IMR-90 (cell line): ENCODE results near the gene PEAK3. TPM values are rescaled to one million over a fixed set of nuclear protein-coding genes. Genes with fewer than 3 reads are reported as not detected.

Source experiments
- ATAC-seq: fragments of 200-7000 bp; cut with Tn5 transposase; 2 replicates; pipeline ENCODE4 v1.9.1; 2020; ENCODE audit warnings: low read depth, mild to moderate bottlenecking, moderate library complexity
- BruUV-seq: library from RNA; stranded (reverse); fragments of 400-500 nt; replicated peaks from 2 replicates; lab custom pipeline; 2021; lab: Mats Ljungman, UMichigan
- CTCF ChIA-PET: fragments of 300-600 bp; formaldehyde crosslinking; extraction: SDS; loops from one replicate; lab custom pipeline; 2021; ENCODE audit warnings: antibody characterized with exemption; lab: Yijun Ruan, JAX
- POLR2A ChIA-PET: fragments of 300-600 bp; sonication (Branson Sonifier 250); formaldehyde crosslinking; loops from one replicate; lab custom pipeline; 2022; ENCODE audit warnings: antibody characterized with exemption; ENCODE audit not compliant: unreplicated experiment; lab: Charles Lee
- DNase-seq: peaks from one replicate; pipeline ENCODE4 v3.0.0; 2013
- H2AFZ ChIP-seq: replicated peaks from 2 replicates; pipeline ENCODE3; 2013; ENCODE audit warnings: low read length, mild to moderate bottlenecking; ENCODE audit not compliant: poor library complexity
- H2AK5ac ChIP-seq: 2 replicates; pipeline ENCODE4 v1.6.1; 2013; ENCODE audit warnings: low read depth, low read length, inconsistent platforms
- H2AK9ac ChIP-seq: replicated peaks from 2 replicates; pipeline ENCODE3; 2013; ENCODE audit warnings: mild to moderate bottlenecking, low read depth, low read length, moderate library complexity; ENCODE audit not compliant: poor library complexity
- H2BK120ac ChIP-seq: 2 replicates; pipeline ENCODE4 v1.6.1; 2013; ENCODE audit warnings: low read depth, low read length, inconsistent platforms
- H2BK15ac ChIP-seq: 3 replicates; pipeline ENCODE4 v1.6.1; 2013; ENCODE audit warnings: low read depth, low read length, inconsistent platforms
- H2BK20ac ChIP-seq: 2 replicates; pipeline ENCODE4 v1.6.1; 2013; ENCODE audit warnings: low read depth, mild to moderate bottlenecking, inconsistent platforms, low read length, moderate library complexity
- H2BK5ac ChIP-seq: 2 replicates; pipeline ENCODE4 v1.6.1; 2013; ENCODE audit warnings: mild to moderate bottlenecking, low read depth, low read length, inconsistent platforms; ENCODE audit not compliant: poor library complexity, severe bottlenecking
- H3K14ac ChIP-seq: replicated peaks from 2 replicates; pipeline ENCODE4 v1.6.1; 2013; ENCODE audit warnings: low read depth, low read length, inconsistent platforms
- H3K18ac ChIP-seq: 2 replicates; pipeline ENCODE4 v1.6.1; 2013; ENCODE audit warnings: low read depth, low read length, control low read depth
- H3K23ac ChIP-seq: 2 replicates; pipeline ENCODE4 v1.6.1; 2013; ENCODE audit warnings: low read depth, low read length, inconsistent platforms
- H3K27ac ChIP-seq: 2 replicates; pipeline ENCODE4 v1.5.1; 2013; ENCODE audit warnings: mild to moderate bottlenecking, control low read depth, low read length; ENCODE audit not compliant: insufficient read depth
- H3K27me3 ChIP-seq: 2 replicates; pipeline ENCODE4 v1.6.1; 2013; ENCODE audit warnings: low read length; ENCODE audit not compliant: control insufficient read depth, insufficient read depth
- H3K36me3 ChIP-seq: 2 replicates; pipeline ENCODE4 v1.6.1; 2013; ENCODE audit warnings: low read length, mixed read lengths; ENCODE audit not compliant: control insufficient read depth, insufficient read depth
- H3K4ac ChIP-seq: 2 replicates; pipeline ENCODE4 v1.6.1; 2013; ENCODE audit warnings: low read depth, low read length, inconsistent platforms
- H3K4me1 ChIP-seq: 2 replicates; pipeline ENCODE4 v1.6.1; 2013; ENCODE audit warnings: low read length, mixed read lengths; ENCODE audit not compliant: control insufficient read depth, insufficient read depth
- H3K4me2 ChIP-seq: 2 replicates; pipeline ENCODE4 v1.6.1; 2013; ENCODE audit warnings: low read depth, mild to moderate bottlenecking, control low read depth, low read length, moderate library complexity
- H3K4me3 ChIP-seq: 2 replicates; pipeline ENCODE4 v1.5.1; 2013; ENCODE audit warnings: low read depth, mild to moderate bottlenecking, control low read depth, low read length, moderate library complexity; ENCODE audit not compliant: insufficient read depth
- H3K56ac ChIP-seq: 2 replicates; pipeline ENCODE4 v1.6.1; 2013; ENCODE audit warnings: low read length, inconsistent platforms; ENCODE audit not compliant: insufficient read depth; ENCODE audit errors: extremely low read depth
- H3K79me1 ChIP-seq, 2 experiments: 2 replicates each; pipeline ENCODE4 v1.6.1; 2013; ENCODE audit warnings: low read length in 2 of 2, inconsistent platforms in 1 of 2, low read depth in 1 of 2
- H3K9ac ChIP-seq: 2 replicates; pipeline ENCODE4 v1.6.1; 2013; ENCODE audit warnings: low read depth, low read length, control low read depth
- H3K9me1 ChIP-seq: 2 replicates; pipeline ENCODE4 v1.6.1; 2013; ENCODE audit warnings: low read length, inconsistent platforms; ENCODE audit not compliant: insufficient read depth
- H3K9me3 ChIP-seq: 2 replicates; pipeline ENCODE4 v1.6.1; 2013; ENCODE audit warnings: low read length; ENCODE audit not compliant: control insufficient read depth, insufficient read depth
- H4K20me1 ChIP-seq: 2 replicates; pipeline ENCODE4 v1.6.1; 2013; ENCODE audit warnings: low read length, inconsistent platforms; ENCODE audit not compliant: insufficient read depth
- H4K5ac ChIP-seq: 2 replicates; pipeline ENCODE4 v1.6.1; 2013; ENCODE audit warnings: mild to moderate bottlenecking, low read depth, low read length, control low read depth
- H4K8ac ChIP-seq, 2 experiments: 2 replicates each; pipeline ENCODE4 v1.6.1; 2013; ENCODE audit warnings: low read depth in 2 of 2, low read length in 2 of 2, control low read depth in 1 of 2, inconsistent platforms in 1 of 2
- H4K91ac ChIP-seq: 2 replicates; pipeline ENCODE4 v1.6.1; 2013; ENCODE audit warnings: low read depth, low read length, inconsistent platforms; ENCODE audit not compliant: insufficient read depth
- BHLHE40 ChIP-seq: fragments of 150-350 bp; IDR thresholded peaks from 2 replicates; pipeline ENCODE4 v1.6.1; 2016; ENCODE audit warnings: mild to moderate bottlenecking, low read depth, low read length
- CEBPB ChIP-seq: IDR thresholded peaks from 2 replicates; pipeline ENCODE4 v1.6.1; 2012; ENCODE audit warnings: low read depth, low read length, improper control_type of control experiment
- ELK1 ChIP-seq: fragments of 150-350 bp; IDR thresholded peaks from 2 replicates; pipeline ENCODE4 v1.6.1; 2016; ENCODE audit warnings: low read depth, mild to moderate bottlenecking, low read length, moderate library complexity, borderline replicate concordance
- NFE2L2 ChIP-seq: fragments of 150-350 bp; IDR thresholded peaks from 2 replicates; pipeline ENCODE4 v1.6.1; 2016; ENCODE audit warnings: low read depth, mild to moderate bottlenecking, low read length
- RFX5 ChIP-seq: IDR thresholded peaks from 2 replicates; pipeline ENCODE4 v1.8.0; 2012; ENCODE audit warnings: low read depth, mild to moderate bottlenecking, low read length, moderate library complexity
- SMC3 ChIP-seq: fragments of 150-350 bp; IDR thresholded peaks from 2 replicates; pipeline ENCODE4 v1.6.1; 2016; ENCODE audit warnings: low read depth, mild to moderate bottlenecking, antibody characterized with exemption, low read length, moderate library complexity
- WGBS, 2 experiments: methylation state at CpG; one replicate each; pipeline versions ENCODE4 v1.1.5 to v1.1.7; 2013; ENCODE audit warnings: missing lambda C conversion rate in 2 of 2; ENCODE audit not compliant: insufficient read length in 1 of 2; ENCODE audit errors: extremely low coverage in 2 of 2; 5-methylcytosine and 5-hydroxymethylcytosine counted together
- dilution Hi-C: fragments of 300-500 bp; cut with HindIII; formaldehyde crosslinking; loops from one replicate; pipeline ENCODE4 v1.14.3; 2018; ENCODE audit warnings: low sequenced_read_pairs; ENCODE audit not compliant: unreplicated experiment
- in situ Hi-C: fragments of 300-500 bp; cut with MboI; formaldehyde crosslinking; loops from 3 replicates; pipeline ENCODE4 v1.14.3; 2019; ENCODE audit warnings: low sequenced_read_pairs, inconsistent platforms, mixed read lengths
- intact Hi-C: fragments of 100-400 bp; cut with micrococcal nuclease; formaldehyde crosslinking; loops from 2 replicates; pipeline ENCODE4 v1.10.0; 2022
- polyA plus RNA-seq, 3 experiments: library from polyadenylated mRNA; depleted of rRNA; stranded (reverse); fragments of >200 nt; gene quantifications; 2 replicates each; pipeline ENCODE4 v1.2.3, GENCODE V29; 2012; ENCODE audit warnings: low replicate concordance in 1 of 3
- total RNA-seq: library from RNA; depleted of rRNA; stranded (reverse); fragments of >200 nt; gene quantifications from 2 replicates; pipeline ENCODE4 v1.2.3, GENCODE V29; 2012

Gene PEAK3
- total and polyA plus RNA-seq, 2 of the 4 experiments (the other 2 are of a cell fraction), result under 0.01 to 0.09 TPM

GRCh38 chr19:2276429-2276986 lies 5.5 kb downstream of the PEAK3 start:
- BruUV-seq, result no TSS peak
- Histone ChIP-seq H2BK120ac (no peak overlapping the region), H4K91ac (no peak overlapping the region), H3K14ac (no peak overlapping the region), H2AFZ (no peak overlapping the region), H3K9me3 (no peaks in the 10 kb centered on the region), H3K27me3 (no peaks in the 10 kb centered on the region), H2AK9ac (peak overlapping the region; percentile 24), H3K4ac (no peak overlapping the region), H3K4me3 (no peak overlapping the region), H3K4me1 (peaks cover 14% of the 10 kb centered on the region), H3K79me1 (peaks cover 7 to 42% of the 10 kb centered on the region in 2 experiments), H3K36me3 (peaks cover 31% of the 10 kb centered on the region), H3K9ac (no peak overlapping the region), H3K23ac (no peak overlapping the region), H2AK5ac (no peak overlapping the region), H2BK20ac (no peak overlapping the region), H2BK5ac (no peak overlapping the region), H3K4me2 (no peak overlapping the region), H3K56ac (no peak overlapping the region), H4K5ac (no peak overlapping the region), H3K18ac (no peak overlapping the region), H4K20me1 (peaks cover 56% of the 10 kb centered on the region), H3K27ac (no peak overlapping the region), H4K8ac (no peak overlapping the region), H3K9me1 (no peaks in the 10 kb centered on the region; the same call in 1 of the 2 replicates), H2BK15ac (no peak overlapping the region)
- dilution Hi-C loops (no loop called here), intact Hi-C loops (no loop called here), in situ Hi-C loops (loop anchor here (10.0 kb wide), 1 partner anchor 338 kb away; no protein-coding TSS in a partner anchor)
- no peak for TF ChIP-seq SMC3
- TF ChIP-seq RFX5, result no peak
- TF ChIP-seq CEBPB, result no peak
- no peak for TF ChIP-seq ELK1
- no peak for TF ChIP-seq NFE2L2
- TF ChIP-seq BHLHE40, result no peak
- DNase-seq, result no peak
- ChIA-PET CTCF (no interaction called here), POLR2A (no interaction called here)
- 96% methylated on average over 10 of the region's 28 CpGs; no CpG with 5 or more reads in 1 of the 2 experiments for WGBS, 2 experiments
- ATAC-seq, result no peak
